GM12873 (cell line): ENCODE results near the gene RABL3.

Experiments used
- TF ChIP-seq, protein P1 (sequence below): IDR thresholded peaks from 2 replicates; pipeline ENCODE4 v1.5.1; 2012; ENCODE audit warnings: low read depth, mild to moderate bottlenecking, moderate library complexity, low read length, control low read depth; ENCODE audit not compliant: insufficient read depth; ENCODE audit errors: missing control alignments

RABL3 gene

GRCh38 chr3:120742198-120742848, at the start of gene RABL3, which contains the start of gene GTF2E1:
TSS of gene RABL3 (minus strand) at chr3:120742516. CDS start at chr3:120742507, 9 bp downstream.
TSS of gene GTF2E1 (plus strand) at chr3:120742744. CDS start at chr3:120750553, 7,809 bp downstream.
- TF ChIP-seq, protein P1, sequence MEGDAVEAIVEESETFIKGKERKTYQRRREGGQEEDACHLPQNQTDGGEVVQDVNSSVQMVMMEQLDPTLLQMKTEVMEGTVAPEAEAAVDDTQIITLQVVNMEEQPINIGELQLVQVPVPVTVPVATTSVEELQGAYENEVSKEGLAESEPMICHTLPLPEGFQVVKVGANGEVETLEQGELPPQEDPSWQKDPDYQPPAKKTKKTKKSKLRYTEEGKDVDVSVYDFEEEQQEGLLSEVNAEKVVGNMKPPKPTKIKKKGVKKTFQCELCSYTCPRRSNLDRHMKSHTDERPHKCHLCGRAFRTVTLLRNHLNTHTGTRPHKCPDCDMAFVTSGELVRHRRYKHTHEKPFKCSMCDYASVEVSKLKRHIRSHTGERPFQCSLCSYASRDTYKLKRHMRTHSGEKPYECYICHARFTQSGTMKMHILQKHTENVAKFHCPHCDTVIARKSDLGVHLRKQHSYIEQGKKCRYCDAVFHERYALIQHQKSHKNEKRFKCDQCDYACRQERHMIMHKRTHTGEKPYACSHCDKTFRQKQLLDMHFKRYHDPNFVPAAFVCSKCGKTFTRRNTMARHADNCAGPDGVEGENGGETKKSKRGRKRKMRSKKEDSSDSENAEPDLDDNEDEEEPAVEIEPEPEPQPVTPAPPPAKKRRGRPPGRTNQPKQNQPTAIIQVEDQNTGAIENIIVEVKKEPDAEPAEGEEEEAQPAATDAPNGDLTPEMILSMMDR: no peak

GRCh38 chr3:120791913-120792312, 49.6 kb upstream of the RABL3 start:
- TF ChIP-seq, protein P1: no peak

GRCh38 chr3:120791010-120791409, 48.7 kb upstream of the RABL3 start:
- TF ChIP-seq, protein P1: no peak

- TF ChIP-seq, protein P1: no peak
These were observed 38.7 kb upstream of the RABL3 start for GRCh38 chr3:120780977-120781376.

GRCh38 chr3:120778776-120779175, 36.5 kb upstream of the RABL3 start:
- TF ChIP-seq, protein P1: no peak

GRCh38 chr3:120775411-120775810, 33.1 kb upstream of the RABL3 start:
- TF ChIP-seq, protein P1: no peak

DNA sequence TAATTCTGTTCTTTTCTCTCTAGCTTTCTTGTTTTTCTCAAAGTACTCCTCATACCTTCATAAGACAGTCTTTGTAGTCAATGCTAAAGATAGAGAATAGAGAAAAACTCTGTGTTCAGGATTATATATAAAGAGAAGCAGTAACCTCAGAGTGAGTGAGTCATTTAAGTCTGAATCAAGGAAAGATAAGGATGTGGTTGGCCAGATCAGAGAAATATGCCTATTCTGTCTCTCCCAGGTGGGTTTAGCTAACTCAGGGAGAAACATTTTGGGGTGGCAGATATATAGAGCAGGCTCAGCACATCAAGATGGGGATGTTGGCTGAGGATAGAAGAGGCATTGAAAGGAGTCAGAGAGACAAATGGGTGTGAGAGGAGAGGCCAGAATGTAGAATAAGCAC, 31.6 kb upstream of the RABL3 start:
- TF ChIP-seq, protein P1: no peak

DNA sequence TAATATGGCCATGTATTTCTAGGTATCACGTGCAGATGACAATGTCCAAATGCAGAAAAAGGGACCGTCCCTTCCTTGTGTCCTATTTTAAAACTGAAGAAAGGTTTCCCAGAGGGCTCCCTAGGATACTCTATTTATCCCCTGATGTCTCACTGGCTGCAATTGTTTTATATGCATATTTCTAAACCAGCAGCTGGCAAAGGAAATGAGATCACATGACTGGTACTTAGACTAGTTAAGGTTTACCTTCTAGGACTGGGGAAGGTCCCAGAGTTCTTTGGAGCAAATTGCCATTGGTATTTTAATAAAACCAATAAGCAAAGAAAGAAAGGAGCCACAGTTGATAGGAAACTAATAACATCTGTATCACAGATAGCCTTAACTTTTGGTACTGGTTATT, 29.8 kb upstream of the RABL3 start:
- TF ChIP-seq, protein P1: no peak
